ENCODE results near the gene GID4.

The GID4 gene

GRCh38 chr17:18017958-18018357 lies 21.2 kb upstream of the GID4 start:
- no peak for FAIRE-seq

DNA sequence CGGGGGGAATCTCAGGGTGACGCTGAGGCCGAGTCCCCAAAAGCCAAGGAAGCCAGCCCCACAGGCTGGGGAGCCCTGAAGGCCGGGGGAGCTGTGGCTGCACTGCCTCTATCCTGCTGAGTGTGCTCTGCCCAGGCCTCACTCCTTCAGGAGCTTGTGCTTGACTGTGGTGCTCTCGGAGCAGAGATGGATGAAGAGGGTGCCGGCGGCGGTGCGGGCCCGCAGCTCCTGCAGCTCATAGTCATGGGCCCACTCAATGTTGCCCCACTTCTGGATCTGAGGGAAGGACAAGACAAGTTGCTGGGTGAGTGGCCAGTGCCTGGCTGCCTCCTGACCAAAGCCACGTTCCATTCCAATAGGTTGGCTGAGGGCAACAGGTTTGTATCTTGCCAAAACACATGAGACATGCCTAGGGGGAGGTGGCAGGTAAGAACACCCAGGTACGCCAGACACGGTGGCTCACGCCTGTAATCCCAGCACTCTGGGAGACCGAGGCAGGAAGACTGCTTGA lies 20.7 kb upstream of the GID4 start:
- no peak for FAIRE-seq

DNA sequence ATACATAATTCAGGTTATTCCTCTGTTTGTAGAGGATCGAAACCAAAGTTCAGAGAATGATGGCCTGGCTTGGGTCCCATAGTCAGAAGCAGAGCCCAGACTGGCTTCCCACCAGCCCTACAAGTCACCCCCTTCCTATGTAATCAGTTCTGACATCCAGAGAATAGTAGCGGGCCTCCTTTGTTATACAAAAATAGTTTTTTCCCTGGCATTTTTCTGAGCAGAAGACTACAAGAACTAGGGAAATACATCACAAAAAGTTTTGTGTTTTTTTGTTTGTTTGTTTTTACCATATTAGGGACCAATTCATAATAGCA lies 19.4 kb upstream of the GID4 start:
- no peak for FAIRE-seq

DNA sequence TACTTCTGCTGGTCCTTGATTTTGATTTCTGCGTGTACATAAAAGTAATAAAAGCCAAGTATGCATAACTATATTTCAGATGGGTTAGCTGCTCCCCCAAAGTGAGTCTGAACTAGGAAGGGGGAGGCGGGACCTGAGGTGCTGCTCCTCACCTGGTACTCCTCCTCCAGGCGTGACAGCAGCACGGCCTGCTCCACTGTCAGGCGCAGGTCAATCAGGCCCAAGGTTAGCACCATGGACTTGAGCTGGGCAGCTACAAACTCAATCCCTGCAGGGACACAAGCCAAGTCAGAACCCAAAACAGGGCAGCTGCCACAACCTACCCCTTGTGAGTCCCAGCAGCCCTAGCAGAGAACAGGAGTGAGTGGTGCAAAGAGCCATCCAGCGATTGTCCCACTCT lies 18.2 kb upstream of the GID4 start:
- no peak for FAIRE-seq

DNA sequence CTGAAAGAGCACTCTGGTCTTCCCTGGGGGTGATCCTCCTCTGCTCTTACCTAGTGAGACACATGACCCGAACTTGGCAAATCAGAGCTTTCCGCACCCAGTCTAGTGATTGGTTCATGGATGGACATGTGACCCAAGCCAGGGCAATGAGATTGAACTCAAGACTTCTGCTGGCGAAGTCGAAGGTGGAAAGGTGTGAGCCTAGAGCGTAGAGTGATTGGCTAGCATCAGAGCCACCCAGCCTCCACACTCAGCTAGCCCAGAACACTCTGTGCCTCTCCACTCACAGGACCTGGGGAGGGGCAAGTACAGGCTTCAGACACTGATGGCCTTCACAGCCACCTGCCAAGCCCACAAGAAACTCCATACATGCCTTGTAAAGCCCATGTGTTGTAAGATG lies 17.8 kb upstream of the GID4 start:
- no peak for FAIRE-seq

DNA sequence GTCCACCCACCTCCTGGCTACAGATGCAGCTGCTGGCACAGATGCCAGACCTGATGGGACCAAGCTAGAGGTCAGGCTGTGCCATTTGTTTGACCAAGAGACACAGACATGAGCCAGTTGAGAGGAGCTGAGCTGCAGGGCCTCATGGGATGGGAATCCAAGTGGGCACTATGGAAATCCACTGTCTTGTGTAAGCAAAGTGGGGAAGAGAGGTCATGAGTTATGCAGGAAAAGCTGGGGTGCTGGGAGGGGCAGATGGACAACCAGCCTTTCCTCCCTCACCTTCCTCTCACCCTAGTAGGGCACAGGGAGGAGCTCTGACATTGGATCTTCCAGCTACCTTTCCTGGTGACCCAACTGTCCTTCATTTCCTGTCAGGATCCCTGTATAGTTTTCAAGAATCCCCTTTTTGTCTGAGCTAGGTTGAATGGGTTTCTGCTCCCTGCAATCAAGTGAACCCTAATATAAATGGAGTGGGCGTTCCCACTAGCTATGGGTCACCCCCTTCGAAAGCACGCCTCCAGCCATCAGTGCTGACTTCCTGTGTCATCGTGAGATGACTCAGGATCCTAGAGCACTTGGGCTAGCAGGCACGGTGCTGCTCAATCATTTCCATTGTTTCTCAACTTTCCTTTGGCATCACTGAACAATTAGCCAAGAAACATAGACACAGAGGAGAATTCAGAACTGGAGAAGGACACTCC lies 13.8 kb upstream of the GID4 start:
- no peak for FAIRE-seq

GRCh38 chr17:18025945-18026776 lies 13.0 kb upstream of the GID4 start:
- no peak for FAIRE-seq

- FAIRE-seq = no peak
Observed at GRCh38 chr17:18027280-18027679, 11.9 kb upstream of the GID4 start.

DNA sequence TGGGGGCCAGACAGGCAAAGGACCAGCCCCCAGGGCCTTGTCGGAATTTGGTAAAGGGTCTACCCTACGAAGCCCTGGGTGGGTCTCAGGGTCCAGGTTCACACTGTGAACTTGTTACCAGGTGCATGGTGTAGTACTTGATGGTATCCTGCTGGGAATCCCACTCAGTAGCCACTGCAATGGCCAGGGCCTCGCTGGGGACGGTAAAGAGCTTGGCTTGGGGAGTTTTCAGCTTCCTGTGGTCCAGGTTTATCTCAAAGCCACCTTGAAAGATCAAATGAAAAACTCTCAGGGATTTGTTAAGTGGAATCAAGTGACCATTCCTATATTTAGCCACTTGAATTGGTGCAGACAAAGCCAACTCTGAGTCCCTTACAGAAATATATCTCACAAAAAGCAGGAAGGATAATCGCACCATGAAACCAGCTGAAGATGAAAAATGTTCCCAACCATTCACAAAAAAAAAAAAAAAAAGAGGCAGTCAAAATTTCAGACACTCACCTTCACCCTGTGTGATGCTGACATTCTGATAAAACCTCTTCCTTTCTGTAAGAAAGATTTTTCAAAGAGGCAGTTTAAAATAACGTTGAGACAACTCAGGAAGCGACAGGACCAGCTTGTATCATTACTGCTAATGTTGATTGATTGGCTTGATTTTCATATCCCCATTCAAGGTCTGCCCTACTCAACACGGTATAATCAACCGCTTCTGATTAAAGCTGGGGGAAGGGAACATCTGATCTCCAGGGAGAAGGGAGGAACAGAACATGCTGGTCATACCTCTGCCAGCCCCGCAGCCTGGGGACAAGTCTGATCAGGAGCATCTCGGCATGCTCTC lies 10.9 kb upstream of the GID4 start:
- FAIRE-seq = no peak

DNA sequence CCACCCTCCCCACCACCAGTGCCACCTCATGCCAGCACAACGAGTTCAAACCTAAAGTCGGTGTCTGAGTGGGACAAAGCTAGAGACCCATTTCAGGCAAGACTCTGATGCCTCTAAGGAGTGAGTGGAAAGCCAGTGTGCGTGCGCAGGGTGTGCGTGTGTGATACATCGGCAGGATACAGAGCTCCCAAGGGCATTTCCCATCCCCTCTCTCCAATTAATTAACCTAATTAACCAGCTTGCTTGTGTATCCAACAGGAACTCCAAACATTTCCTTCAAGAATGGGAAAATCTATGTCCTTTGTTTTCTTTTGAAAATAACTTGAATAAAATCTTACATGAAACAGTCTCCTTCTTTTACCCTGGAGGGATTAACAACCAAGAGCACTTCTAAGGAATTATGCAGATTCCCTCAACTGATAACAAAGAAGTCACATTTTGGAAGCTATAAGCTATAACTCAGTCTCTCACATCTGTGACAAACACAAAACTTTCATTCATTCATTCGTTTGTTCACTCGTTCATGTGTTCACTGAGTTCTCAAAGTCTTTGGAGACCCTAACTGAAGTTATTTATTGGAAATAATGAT lies 10.2 kb upstream of the GID4 start:
- FAIRE-seq = no peak

- no peak for FAIRE-seq
Observed at GRCh38 chr17:18031955-18032354, 7.3 kb upstream of the GID4 start.

GRCh38 chr17:18033442-18034099 lies 5.6 kb upstream of the GID4 start:
- peak; percentile 76 for FAIRE-seq

- FAIRE-seq = no peak
Observed at GRCh38 chr17:18035704-18036103, 3.5 kb upstream of the GID4 start.

DNA sequence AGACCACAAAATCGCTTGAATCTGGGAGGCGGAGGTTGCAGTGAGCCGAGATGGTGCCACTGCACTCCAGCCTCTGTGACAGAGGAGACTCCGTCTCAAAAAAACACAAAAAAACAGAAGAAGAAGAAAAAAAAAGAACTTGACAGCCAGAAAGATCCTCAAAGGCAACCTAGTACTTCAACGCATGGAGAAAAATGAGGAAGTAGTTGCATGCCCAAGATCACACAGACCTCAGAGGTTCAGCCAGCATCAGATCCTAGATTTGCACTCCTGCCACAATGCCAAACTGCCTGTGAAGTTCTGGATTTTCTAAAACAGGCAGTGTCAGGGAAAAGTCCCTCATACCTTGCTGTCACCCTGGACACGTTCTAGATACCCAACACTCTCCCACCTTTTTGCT lies 1.7 kb upstream of the GID4 start:
- FAIRE-seq = no peak

- no peak for FAIRE-seq
Observed at GRCh38 chr17:18038149-18038850, 908 bp upstream of the GID4 start.

DNA sequence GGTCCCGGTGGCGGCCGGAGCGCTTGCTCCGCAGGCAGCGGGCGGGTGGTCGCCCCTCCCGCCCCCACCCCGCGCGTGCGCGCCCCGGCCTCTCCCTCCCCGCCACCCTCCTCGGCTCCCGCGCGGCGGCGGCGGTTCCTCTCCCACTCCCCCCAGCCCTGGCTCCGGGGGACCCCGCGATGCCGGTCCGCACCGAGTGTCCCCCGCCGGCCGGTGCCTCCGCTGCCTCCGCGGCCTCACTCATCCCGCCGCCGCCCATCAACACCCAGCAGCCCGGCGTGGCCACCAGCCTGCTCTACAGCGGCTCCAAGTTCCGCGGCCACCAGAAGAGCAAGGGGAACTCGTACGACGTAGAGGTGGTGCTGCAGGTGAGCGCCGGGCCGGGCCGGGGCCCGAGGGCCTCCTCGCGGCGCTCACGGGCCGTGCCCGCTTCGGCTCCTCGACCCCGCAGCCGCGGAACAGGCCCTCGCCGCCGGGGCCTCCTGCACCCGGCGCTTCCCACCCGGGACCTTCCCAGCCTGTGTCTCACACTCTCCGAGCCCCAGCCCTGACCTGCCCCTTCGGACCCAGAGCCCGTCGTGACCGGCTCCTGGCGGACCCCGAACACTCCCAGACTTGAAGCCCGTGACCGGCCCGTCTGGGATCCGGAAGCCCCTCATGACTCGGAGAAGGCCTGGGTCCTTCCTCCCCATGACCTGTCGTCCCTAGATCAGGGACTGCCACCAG lies 490 bp downstream of the GID4 start:
- no peak for FAIRE-seq

DNA sequence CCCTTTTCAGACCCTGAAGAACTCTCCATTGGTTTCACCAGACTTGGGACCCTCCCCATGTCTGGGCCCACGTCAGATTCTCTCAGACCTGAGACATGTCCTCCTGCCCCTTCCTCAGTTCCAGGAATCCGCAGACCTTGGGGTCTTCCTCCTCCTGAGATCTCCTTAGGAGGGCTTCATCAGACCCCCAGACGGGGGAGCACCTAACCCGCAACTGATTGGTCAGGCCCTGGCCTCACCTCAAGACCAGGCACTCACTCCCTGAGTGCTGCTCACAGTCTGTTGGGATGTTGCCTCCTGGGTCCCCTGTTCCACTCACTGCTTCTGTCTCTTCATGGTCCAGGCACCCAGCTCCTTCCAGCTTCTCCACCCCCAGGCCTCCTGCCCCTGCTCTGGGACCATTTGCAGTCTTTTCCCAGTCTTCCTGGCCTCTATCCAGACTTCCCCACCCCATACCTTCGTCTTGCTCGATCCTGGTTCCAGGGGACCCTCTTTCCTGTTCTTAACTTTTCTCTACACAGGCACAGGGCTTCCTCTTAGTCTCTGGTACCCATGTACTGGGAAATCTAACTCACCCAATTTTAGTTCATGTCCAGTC lies 1.2 kb downstream of the GID4 start:
- FAIRE-seq = no peak

- FAIRE-seq = no peak
Observed at GRCh38 chr17:18041776-18042175, 2.6 kb downstream of the GID4 start.

DNA sequence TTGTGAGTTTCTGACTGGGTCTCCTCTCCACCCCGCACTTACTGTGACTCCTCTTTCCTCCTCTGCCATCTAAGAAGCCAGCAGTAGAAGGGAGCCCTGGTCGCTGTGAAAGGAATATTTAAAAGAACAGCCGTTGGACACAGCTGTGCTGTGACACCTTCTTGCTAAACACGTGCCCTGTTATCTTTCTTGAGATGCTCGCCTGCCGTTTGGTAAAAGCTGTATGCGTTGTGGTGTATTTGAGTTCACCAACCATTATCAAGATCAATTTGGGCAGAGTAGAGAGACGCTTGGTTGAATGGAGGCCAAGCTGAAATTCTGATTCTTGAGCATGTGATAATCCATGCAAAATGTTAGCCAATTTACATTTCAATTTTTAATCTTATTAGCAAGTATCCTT lies 3.8 kb downstream of the GID4 start:
- no peak for FAIRE-seq

GRCh38 chr17:18043491-18043890 lies 4.3 kb downstream of the GID4 start:
- FAIRE-seq = peak; percentile 89

GRCh38 chr17:18044609-18045008 lies 5.4 kb downstream of the GID4 start:
- no peak for FAIRE-seq
